Panc1 (cell line): ENCODE results near the gene FAHD2B. TPM values are rescaled to one million over a fixed set of nuclear protein-coding genes. Genes with fewer than 3 reads are reported as not detected.
"Not testable (repeated sequence)": the region's sequence is repeated elsewhere in the genome, so short reads cannot be mapped to it uniquely, and the experiment has no call there.

Experiments
- ATAC-seq: fragments of 200-7000 bp; cut with Tn5 transposase; 2 replicates; pipeline ENCODE4 v1.9.1; 2020; ENCODE audit warnings: mild to moderate bottlenecking, moderate library complexity
- BruUV-seq: library from RNA; stranded (reverse); fragments of 400-500 nt; replicated peaks from 2 replicates; lab custom pipeline; 2021; lab: Mats Ljungman, UMichigan
- CTCF ChIA-PET: fragments of 300-600 bp; sonication (Branson Sonifier 250); formaldehyde crosslinking; loops from one replicate; lab custom pipeline; 2022; ENCODE audit warnings: antibody characterized with exemption; lab: Charles Lee
- POLR2A ChIA-PET: fragments of 300-600 bp; sonication (Branson Sonifier 250); formaldehyde crosslinking; loops from one replicate; lab custom pipeline; 2022; ENCODE audit warnings: antibody characterized with exemption; lab: Charles Lee
- DNase-seq: peaks from one replicate; pipeline ENCODE4 v3.0.0-alpha.2; 2010; ENCODE audit warnings: low read depth, low spot score
- H3K27ac ChIP-seq: 2 replicates; pipeline ENCODE4 v1.5.1; 2011; ENCODE audit warnings: mild to moderate bottlenecking, low read length, inconsistent platforms
- H3K27me3 ChIP-seq: fragments of 200-500 bp; sonication (Bioruptor generic); 2 replicates; pipeline ENCODE4 v1.6.0; 2014; ENCODE audit warnings: low read length, inconsistent platforms; ENCODE audit not compliant: control insufficient read depth, insufficient read depth
- H3K36me3 ChIP-seq: fragments of 200-500 bp; sonication (Bioruptor generic); 2 replicates; pipeline ENCODE4 v1.5.1; 2014; ENCODE audit warnings: inconsistent platforms, mild to moderate bottlenecking, low read length, moderate library complexity; ENCODE audit not compliant: control insufficient read depth, insufficient read depth
- H3K4me1 ChIP-seq: 2 replicates; pipeline ENCODE4 v1.5.1; 2011; ENCODE audit warnings: inconsistent platforms, mild to moderate bottlenecking, low read length, moderate library complexity; ENCODE audit not compliant: control insufficient read depth, insufficient read depth
- H3K4me3 ChIP-seq, 2 experiments: 2 replicates each; pipeline ENCODE4 v1.5.1; 2011 to 2012; ENCODE audit warnings: low read depth in 2 of 2, low read length in 2 of 2, mild to moderate bottlenecking in 2 of 2, inconsistent platforms in 1 of 2, moderate library complexity in 1 of 2
- H3K9me3 ChIP-seq: fragments of 200-500 bp; sonication (Bioruptor generic); 2 replicates; pipeline ENCODE4 v1.5.1; 2014; ENCODE audit warnings: low read depth, mild to moderate bottlenecking, inconsistent platforms, low read length, moderate library complexity; ENCODE audit not compliant: control insufficient read depth, insufficient read depth
- POLR2AphosphoS5 ChIP-seq: IDR thresholded peaks from 2 replicates; pipeline ENCODE4 v1.6.1; 2012; ENCODE audit warnings: mild to moderate bottlenecking, low read depth, low read length, moderate library complexity
- SIN3A ChIP-seq: IDR thresholded peaks from 2 replicates; pipeline ENCODE4 v1.6.1; 2012; ENCODE audit warnings: low read depth, mild to moderate bottlenecking, low read length, moderate library complexity, borderline replicate concordance; ENCODE audit not compliant: insufficient read depth
- TCF7L2 ChIP-seq: IDR thresholded peaks from 2 replicates; pipeline ENCODE4 v1.6.1; 2011; ENCODE audit warnings: mild to moderate bottlenecking, low read depth, low read length, inconsistent platforms
- in situ Hi-C: cut with HindIII; loops from 2 replicates; pipeline ENCODE4 v1.10.0; 2016; ENCODE audit warnings: low sequenced_read_pairs, low pct_unique_long_range_greater_than_20kb
- intact Hi-C: fragments of 100-400 bp; cut with micrococcal nuclease; formaldehyde crosslinking; loops from one replicate; pipeline ENCODE4 v1.10.0; 2022; ENCODE audit not compliant: unreplicated experiment
- total RNA-seq: library from RNA; stranded (reverse); gene quantifications from one replicate; pipeline ENCODE4 v1.2.1, GENCODE V29; 2021; ENCODE audit not compliant: unreplicated experiment
- TF ChIP-seq, protein P1 (sequence below): fragments of 450-650 bp; IDR thresholded peaks from 2 replicates; pipeline ENCODE4 v1.5.1; 2017; ENCODE audit warnings: mild to moderate bottlenecking
- TF ChIP-seq, protein P2 (sequence below), 2 experiments: IDR thresholded peaks; 2 replicates each; pipeline ENCODE4 v1.6.1; 2011 to 2012; ENCODE audit warnings: low read depth in 2 of 2, control low read depth in 1 of 2, low read length in 1 of 2, mild to moderate bottlenecking in 1 of 2, moderate library complexity in 1 of 2; ENCODE audit not compliant: insufficient read depth in 1 of 2

FAHD2B gene
- total RNA-seq, 1 experiment from 2014 or later, result 15.4 TPM

DNA sequence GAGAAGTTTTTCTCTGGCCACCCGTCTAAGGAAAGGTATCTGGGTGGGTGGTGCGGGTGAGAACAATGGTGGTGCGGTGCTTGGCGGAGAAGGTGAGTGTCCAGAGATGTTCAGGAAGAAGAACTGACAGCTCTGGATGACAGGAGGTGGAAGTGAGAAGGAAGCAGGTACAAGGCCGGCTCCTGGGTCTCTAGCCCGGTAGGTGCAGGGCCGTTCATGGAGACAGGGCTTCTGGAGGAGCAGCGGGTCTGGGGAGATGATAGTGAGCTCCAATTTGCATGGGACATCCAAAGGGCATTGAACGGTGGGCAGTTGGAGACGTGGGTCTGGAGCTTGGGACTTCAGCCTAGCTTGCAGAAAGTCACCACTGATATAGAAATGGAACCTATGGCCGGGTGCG lies 979 bp upstream of the FAHD2B start:
- Histone ChIP-seq H3K9me3 (no peaks in the 10 kb centered on the region), H3K36me3 (no peaks in the 10 kb centered on the region), H3K4me1 (no peaks in the 10 kb centered on the region), H3K27me3 (no peaks in the 10 kb centered on the region), H3K27ac (no peak overlapping the region), H3K4me3 (no peak overlapping the region)
- in situ Hi-C loops (no loop called here), intact Hi-C loops (no loop called here)
- BruUV-seq, result no TSS peak
- no peak for TF ChIP-seq POLR2AphosphoS5
- TF ChIP-seq TCF7L2, result no peak
- TF ChIP-seq SIN3A, result no peak
- TF ChIP-seq, protein P1, sequence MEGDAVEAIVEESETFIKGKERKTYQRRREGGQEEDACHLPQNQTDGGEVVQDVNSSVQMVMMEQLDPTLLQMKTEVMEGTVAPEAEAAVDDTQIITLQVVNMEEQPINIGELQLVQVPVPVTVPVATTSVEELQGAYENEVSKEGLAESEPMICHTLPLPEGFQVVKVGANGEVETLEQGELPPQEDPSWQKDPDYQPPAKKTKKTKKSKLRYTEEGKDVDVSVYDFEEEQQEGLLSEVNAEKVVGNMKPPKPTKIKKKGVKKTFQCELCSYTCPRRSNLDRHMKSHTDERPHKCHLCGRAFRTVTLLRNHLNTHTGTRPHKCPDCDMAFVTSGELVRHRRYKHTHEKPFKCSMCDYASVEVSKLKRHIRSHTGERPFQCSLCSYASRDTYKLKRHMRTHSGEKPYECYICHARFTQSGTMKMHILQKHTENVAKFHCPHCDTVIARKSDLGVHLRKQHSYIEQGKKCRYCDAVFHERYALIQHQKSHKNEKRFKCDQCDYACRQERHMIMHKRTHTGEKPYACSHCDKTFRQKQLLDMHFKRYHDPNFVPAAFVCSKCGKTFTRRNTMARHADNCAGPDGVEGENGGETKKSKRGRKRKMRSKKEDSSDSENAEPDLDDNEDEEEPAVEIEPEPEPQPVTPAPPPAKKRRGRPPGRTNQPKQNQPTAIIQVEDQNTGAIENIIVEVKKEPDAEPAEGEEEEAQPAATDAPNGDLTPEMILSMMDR, result no peak
- TF ChIP-seq, protein P2, sequence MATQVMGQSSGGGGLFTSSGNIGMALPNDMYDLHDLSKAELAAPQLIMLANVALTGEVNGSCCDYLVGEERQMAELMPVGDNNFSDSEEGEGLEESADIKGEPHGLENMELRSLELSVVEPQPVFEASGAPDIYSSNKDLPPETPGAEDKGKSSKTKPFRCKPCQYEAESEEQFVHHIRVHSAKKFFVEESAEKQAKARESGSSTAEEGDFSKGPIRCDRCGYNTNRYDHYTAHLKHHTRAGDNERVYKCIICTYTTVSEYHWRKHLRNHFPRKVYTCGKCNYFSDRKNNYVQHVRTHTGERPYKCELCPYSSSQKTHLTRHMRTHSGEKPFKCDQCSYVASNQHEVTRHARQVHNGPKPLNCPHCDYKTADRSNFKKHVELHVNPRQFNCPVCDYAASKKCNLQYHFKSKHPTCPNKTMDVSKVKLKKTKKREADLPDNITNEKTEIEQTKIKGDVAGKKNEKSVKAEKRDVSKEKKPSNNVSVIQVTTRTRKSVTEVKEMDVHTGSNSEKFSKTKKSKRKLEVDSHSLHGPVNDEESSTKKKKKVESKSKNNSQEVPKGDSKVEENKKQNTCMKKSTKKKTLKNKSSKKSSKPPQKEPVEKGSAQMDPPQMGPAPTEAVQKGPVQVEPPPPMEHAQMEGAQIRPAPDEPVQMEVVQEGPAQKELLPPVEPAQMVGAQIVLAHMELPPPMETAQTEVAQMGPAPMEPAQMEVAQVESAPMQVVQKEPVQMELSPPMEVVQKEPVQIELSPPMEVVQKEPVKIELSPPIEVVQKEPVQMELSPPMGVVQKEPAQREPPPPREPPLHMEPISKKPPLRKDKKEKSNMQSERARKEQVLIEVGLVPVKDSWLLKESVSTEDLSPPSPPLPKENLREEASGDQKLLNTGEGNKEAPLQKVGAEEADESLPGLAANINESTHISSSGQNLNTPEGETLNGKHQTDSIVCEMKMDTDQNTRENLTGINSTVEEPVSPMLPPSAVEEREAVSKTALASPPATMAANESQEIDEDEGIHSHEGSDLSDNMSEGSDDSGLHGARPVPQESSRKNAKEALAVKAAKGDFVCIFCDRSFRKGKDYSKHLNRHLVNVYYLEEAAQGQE (IDR thresholded peaks at IDR 0.05; ENCODE audit: insufficient read depth in 1 of 2, low read depth in 2 of 2, low read length in 1 of 2), result no peak
- POLR2A ChIA-PET, result no interaction called here
- no peak for ATAC-seq
- CTCF ChIA-PET, result no interaction called here
- no peak for DNase-seq

DNA sequence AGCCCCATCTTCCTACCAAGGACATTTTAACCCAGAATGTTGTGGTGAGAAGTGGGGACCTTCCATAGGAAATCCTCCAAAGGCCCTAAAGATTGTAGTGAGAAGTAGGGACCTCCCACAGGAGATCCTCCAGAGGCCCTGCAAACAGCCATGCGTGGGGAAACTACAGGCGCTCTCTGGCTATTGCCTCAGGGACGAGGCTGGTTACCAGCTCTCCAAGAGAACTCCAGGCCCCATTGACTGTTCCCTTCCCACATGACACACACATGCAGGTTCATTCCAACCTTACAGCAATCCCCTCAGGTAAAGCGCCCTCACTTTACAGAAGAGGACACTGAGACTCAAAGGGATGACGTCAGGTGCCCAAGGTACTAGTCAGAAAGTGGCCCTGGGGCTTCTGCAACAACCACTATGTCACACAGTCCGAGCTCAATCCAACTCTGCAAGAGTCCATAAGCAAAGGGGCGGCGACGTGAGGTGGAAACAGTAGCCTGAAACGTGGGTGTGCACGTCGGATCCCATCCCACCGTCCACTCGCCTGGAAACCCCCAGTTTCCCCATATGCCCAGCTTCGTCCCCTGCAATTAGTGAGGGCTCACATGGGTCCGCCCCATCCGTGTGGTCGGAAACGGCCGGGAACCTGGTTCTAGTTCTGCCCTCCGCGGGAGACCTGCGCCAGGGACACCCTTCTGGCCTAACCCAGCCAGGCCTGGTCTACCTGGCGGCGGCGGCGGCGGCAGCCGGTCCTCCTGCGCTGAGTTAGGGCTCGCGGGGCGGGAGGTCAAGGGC lies 505 bp downstream of the FAHD2B start:
- peak; percentile 78 for ATAC-seq
- in situ Hi-C loops, H3K36me3 ChIP-seq, H3K27me3 ChIP-seq, intact Hi-C loops, CTCF ChIA-PET, POLR2A ChIA-PET, BruUV-seq, H3K9me3 ChIP-seq, H3K27ac ChIP-seq, DNase-seq, H3K4me1 ChIP-seq: not testable (repeated sequence)
- peak overlapping the region; percentile 30 to 36 for H3K4me3 ChIP-seq

DNA sequence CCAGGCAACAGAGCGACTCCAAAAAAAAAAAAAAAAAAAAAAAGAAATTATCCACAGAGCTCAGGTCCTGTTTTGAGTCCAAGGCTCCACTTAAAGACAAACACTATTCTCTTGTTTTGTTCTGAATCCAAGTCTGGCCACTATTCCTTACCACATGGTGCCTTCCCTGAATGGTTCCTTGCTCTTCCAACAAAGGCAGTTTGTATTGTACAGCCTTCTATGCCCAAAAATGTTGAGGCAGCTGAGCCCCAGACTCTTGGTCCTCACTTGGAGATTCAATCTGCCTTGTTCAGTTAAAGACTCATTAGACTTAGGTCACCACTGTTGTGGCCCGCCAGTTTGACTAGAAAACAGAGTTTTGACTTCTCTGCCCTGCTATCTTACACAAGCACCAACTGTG lies 1.7 kb downstream of the FAHD2B start:
- POLR2A ChIA-PET, H3K36me3 ChIP-seq, H3K9me3 ChIP-seq, H3K27me3 ChIP-seq, intact Hi-C loops, ATAC-seq, H3K4me3 ChIP-seq, CTCF ChIA-PET, H3K4me1 ChIP-seq, H3K27ac ChIP-seq, in situ Hi-C loops, DNase-seq: not testable (repeated sequence)
- BruUV-seq, result TSS peak; percentile 86

DNA sequence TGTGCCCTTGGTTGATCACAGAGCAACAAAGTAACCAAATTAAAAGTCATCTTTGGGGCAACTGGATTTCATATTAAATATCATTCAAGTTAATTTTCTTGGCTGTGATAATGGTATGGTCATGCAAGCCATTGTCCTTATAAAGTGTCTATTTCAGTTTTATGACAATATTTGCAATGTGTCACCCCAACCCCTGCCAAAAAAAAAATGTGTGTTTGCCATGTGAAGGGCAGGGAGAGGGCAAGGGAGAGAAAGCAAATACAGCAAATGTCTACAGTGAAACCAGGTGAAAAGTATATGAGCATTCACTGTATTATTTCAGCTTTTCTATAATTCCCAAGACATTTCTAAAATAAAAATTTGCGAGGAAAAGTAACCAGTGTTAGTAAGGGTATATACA lies 6.0 kb downstream of the FAHD2B start:
- H3K27ac ChIP-seq, H3K9me3 ChIP-seq, H3K4me3 ChIP-seq, ATAC-seq, H3K4me1 ChIP-seq, intact Hi-C loops, H3K27me3 ChIP-seq, POLR2A ChIA-PET, H3K36me3 ChIP-seq, CTCF ChIA-PET, BruUV-seq, DNase-seq, in situ Hi-C loops: not testable (repeated sequence)

DNA sequence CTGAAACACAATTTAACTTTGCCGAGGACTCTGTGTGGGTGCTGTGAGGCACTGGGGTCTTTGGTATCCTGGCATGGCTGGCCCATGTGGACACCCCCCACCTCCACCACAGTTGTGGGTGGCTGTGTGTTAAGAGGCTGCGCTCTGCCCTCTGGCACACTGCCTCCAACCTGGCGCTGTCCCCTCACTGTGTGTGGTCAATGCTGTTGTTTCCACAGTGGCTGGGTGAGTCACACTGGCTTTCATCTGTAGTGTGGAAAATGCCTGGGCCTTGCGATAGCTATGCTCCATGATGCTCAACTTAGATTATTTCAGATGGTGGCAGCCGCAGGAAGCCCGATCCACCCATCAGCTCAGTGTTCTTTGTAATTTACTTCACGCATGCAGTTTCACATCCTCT lies 9.6 kb downstream of the FAHD2B start:
- CTCF ChIA-PET, H3K4me1 ChIP-seq, intact Hi-C loops, BruUV-seq, H3K9me3 ChIP-seq, H3K27ac ChIP-seq, DNase-seq, in situ Hi-C loops, H3K4me3 ChIP-seq, POLR2A ChIA-PET, H3K27me3 ChIP-seq, ATAC-seq, H3K36me3 ChIP-seq: not testable (repeated sequence)
